Measurements from ENCODE around the gene SCAMP1. TPM values are rescaled to one million over a fixed set of nuclear protein-coding genes. Genes with fewer than 3 reads are reported as not detected.
"Not testable (repeated sequence)": the region's sequence is repeated elsewhere in the genome, so short reads cannot be mapped to it uniquely, and the experiment has no call there.

Gene SCAMP1
- total RNA-seq, 1 donor from 2014 or later: 51.6 TPM

DNA sequence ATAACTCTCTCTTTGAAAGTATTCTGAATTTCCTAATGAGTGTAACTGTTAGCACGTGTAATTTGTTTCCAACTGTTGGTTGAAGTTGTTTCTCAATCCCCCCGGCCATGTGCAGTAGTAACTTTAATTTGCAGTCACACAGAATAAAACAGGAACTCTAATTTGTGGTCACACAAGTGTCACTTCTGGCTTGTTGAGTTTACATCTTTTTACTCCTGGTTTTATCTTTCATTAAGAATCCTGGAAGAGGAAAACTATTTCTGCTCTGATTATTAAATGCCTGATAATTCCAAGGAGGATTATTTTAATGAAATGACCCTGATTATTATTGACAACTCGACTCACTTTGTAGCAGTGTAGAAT is 1.2 kb downstream of the SCAMP1 start:
- DNase-seq: no peak

DNA sequence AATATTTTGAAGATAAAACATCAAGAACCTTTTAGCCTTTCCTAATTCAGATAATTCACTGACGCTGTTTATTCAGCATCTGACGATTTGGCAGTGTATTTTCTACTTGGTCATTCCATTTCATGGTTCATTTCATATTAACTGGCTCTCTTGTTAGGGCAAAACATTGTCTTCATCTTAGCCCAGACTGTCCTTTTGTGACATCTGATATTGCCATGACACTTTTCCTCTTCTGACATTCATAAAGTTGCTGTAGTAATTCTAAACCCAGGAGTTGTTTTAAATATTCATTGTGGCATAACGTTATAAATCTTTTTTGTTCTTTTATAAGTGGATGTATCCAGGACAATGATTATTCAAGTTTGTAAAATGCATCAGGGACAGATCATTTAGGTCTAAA is 1.8 kb downstream of the SCAMP1 start:
- no peak for DNase-seq

DNA sequence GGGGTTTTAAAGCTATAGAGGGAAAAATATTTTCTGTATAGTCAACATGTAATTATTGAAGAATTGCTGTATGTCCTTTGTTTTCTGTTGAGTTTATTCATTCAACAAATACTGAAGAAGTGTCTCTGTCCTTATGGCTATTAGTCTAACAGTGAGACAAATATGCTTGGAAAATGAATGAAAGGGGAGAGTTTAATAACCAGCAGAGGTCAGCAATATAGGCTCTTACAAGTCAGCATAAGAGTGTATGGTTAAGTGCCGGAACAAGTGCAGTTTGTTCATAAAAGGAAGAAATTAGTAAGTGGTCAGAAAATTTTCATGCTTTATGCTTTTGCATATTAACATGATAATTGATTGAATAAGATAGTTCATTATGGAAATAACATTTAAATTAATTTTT is 3.6 kb downstream of the SCAMP1 start:
- no peak for DNase-seq

DNA sequence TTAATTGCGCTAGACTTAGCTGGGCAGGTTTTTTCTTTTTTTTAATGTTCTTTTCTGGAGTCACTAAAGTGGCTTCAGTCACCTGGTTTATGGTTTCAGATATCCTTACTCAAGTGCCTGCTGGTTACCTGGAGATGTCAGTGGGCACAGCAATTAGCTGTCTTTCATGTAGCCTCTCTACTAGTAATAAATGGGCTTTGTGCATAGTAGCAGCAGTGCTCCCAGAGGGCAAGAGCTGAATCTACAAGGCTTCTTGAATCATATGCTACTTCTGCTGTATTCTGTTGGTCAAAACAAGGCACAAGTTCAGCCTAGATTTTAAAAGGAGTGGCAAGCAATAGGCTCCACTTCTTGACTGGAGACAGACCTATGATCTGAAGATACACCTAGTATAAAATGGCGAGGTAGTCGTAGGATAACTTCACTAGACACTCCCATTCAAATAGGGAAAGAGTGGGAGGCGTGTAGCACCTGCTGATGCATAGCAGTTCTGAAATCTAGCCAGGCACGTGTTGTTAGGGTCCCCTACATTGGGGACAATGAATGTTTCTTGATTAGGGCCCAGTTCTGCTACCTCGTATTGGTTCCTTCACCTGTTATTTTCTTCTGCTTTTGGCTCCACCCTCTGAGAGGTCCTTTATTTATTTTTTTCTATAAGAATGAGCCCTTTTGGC is 7.0 kb downstream of the SCAMP1 start:
- no peak for DNase-seq

DNA sequence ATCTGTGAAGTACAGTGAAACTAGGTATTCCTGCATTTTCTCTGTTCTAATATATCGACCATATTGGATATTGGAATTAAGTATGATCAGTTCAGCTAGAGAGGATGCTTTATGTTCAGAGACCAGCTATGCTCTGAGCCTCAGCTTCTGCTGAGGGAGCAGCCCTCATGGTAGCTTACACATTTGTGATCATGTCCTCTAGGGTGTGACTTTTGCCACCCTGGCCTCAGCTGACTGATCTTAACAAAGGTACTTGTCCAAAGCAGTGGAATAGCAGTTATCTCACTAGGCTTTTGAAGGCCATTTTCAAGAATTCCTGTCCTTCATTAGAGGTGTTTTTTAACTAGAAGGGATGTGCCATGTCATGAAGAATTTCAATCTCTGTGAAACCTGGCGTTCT is 9.3 kb downstream of the SCAMP1 start:
- no peak for DNase-seq

DNA sequence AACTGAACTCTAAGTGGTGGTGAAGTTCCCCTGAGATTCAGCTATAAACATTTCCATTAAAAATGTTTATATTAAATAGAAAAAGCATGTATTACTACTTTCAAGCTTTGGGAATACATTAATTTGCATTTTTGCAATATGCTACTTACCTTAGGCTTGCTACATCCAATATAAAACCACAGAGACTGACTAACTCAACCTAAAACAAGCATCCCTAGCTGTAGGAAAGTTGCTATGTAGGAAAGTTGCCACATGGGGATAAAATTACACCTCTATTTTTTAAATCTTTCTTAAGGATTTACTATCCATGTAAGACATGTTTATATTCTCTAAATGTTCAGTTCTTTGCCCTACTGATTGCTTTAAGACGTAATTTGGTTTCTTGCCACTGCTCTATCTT is 12.8 kb downstream of the SCAMP1 start:
- no peak for DNase-seq

DNA sequence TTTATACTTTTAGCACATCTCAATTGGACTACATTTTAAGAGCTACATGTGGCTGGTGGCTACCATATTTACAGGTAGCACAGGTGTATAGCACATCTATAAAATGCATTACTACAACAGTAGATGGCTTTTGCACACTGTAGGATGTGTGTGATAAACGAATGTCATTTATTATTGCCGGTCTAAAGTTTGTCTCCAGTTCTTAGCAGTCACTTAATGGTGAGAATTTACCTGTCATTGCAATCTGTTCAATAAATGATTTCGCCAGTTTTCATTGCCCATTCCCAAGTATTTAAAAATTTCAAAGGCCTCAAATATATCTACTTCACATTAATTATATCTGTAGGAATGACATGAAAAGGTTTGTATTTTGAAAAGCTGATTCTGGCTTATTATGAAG is 15.9 kb downstream of the SCAMP1 start:
- DNase-seq: no peak

DNA sequence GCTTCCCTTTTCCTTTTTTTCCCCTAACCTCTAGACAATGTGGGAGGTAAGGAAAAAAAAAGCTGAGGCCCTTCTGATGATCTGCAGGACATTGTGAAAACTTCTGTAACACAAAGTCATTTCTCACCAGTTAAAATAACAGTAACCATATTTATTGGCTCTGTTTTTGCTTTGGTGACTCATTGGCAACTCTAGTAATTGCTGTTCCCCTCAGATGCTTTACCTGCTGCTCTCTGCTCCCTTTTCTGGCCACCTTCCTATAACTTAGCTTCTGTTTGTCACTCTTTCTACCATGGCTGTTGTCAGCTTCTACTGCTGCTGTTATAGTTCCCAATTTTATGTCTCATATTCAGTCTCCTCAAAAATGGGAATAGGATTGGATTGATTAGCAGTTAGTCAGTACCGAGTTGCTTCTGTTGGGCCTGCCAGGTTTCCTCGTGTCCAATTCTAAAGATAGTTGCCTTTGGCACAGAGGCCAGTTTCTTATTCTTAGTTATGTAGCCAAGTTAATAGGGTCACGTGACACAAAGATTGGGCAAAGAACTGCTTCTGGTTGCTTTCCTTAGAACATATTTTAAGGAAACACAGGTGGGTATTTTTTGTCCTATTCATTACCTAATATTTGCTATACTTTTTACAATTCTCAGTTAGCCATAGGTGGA is 16.8 kb downstream of the SCAMP1 start:
- no peak for DNase-seq

DNA sequence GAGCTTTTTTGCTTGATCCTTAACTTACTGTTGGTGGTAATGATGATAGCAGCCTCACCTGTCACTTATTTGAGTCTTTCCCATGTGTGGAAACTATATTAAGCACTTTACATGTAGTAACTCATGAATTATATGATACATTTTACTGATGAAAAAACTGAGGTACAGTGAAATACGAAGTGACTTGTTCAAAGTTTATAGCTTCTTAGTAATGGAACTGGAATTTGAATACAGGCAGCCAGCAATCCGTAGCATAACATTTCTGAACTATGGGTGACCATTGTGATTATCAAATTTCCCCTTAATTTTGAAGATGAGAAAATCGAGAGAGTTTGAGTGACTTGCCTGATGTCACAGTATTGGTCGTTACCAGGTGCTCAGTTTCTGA is 17.3 kb downstream of the SCAMP1 start:
- DNase-seq: no peak

DNA sequence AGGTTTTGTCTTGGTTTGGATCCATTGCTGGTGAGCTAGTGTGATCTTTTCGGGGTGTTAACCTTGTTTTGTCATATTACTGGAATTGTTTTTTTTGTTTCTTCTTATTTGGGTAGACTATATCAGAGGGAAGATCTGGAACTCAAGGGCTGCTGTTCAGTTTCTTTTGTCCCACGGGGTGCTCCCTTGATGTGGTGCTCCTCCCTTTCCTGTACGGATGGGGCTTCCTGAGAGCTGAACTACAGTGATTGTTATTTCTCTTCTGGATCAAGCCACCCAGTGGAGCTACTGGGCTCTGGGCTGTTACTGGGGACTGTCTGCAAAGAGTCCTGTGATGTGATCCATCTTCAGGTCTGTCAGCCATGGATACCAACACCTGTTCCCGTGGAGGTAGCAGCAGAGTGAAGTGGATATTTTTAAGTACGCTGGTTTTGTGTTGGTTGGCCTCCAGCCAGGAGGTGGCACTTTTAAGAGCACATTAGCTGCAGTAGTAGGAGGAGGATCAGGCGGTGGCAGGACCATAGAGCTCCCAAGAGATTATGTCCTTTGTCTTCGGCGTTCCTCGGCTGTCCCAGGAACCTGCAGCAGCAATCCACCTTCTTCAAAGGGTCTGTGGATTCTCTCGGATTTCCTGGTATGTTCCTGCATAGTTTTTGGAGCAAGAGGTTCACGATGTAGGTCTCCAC is 27.2 kb downstream of the SCAMP1 start:
- DNase-seq: no peak

DNA sequence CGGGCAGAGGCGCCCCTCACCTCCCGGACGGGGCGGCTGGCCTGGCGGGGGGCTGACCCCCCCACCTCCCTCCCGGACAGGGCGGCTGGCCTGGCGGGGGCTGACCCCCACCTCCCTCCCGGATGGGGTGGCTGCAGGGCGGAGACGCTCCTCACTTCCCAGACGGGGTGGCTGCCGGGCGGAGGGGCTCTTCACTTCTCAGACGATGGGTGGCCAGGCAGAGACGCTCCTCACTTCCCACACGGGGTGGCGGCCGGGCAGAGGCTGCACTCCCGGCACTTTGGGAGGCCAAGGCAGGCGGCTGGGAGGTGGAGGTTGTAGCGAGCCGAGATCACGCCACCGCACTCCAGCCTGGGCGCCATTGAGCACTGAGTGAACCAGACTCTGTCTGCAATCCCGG is 30.9 kb downstream of the SCAMP1 start:
- DNase-seq: not testable (repeated sequence)

DNA sequence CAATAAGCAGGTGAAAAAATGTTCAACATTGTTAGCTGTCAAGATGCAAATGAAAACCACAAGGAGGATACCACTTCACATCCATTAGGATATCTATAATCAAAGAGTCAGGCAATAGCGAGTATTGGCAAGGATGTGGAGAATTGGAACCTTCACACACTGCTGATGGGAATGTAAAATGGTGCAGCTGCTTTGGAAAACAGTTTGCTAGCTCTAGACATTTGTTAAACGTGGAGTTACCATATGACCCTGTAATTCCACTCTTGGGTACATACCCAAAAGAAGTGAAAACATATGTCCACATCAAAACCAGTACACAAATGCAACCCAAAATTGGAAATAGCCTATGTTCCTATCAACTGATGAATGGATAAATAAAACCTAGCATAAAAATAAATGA is 37.4 kb downstream of the SCAMP1 start:
- DNase-seq: no peak

DNA sequence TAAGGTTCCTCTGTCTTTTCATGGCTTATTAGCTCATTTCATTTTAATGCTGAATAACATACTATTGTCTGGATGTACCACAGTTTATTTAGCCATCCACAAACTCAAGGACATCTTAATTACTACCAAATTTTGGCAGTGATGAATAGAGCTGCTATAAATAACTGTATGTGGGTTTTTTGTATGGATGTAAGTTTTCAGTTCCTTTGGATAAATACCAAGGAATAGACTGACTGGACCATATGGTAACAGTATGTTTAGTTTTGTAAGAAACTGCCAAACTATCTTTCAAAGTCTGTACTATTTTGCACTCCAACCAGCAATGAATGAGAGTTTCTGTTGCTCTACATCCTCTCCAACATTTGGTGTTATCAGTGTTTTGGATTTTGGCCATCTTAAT is 38.7 kb downstream of the SCAMP1 start:
- peak; percentile 93 for DNase-seq

DNA sequence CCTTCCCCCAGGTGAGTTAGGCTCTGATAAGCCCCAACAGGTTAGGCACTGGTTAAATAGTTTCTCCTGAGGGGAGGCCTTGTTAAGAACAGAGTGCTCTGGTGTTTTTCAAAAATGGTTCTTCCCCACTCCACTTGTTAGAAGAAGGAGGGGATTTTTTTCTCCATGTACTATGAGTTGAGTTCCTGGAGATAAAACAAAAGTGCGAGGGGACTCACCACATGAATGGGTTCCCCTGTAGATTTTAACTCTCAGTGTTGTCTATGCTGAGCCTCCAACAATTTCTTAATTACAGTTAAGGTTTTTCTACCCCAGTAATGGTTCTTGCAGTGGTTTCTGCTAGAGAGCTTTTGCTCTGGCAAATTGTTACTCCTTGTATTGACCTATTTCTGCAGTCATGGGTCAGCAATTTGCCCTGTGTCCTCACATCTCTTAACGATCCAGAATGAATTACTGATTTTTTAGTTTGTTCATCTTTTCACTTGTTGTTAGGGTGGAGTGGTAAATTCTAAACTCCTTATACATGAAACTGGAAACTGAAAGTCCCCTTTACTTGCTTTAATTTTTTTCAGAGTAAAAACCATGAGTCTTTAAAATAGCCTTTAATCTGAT is 44.4 kb downstream of the SCAMP1 start:
- no peak for DNase-seq

DNA sequence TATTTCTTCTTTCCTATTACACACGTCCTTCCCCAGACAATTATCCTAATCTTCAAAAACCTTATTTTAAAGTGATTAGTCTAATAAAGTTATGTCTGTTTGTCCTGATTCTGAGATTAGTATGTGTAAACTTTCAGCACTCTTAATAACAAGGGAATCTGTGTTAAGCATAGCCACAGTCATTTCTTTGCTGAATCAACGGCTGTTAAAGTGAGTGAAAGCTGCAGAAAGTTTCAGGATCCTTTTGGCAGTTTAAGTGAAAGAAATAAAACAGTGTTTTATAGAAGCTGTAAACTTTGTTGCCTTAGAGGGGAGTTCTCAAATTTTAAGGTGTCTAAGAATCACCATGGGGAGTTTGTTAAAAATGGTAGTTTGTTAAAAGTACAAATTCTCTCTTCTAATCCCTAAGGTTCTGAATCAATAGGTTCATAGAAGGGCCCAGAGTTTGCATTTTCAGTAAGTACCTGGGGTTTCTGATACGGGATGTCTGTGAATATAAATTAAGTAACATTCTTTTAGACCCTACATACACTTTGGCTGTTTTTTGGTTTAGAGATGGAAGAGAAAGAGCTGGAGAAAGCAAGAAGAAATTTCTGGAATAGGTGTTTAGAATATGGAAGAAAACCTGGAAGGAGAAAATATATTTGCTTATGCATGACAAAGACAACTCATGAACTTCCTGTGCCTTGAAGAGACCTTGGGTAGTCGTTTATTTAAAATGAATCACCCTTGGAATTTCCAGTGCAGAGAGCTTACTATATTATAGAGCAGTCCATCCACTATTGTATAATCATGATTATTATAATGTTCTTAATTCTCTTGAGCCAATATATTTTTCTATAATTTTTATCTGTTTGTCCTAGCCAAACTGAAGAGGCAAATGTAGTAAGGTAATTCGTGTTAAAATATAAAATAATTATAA is 45.7 kb downstream of the SCAMP1 start:
- no peak for DNase-seq

DNA sequence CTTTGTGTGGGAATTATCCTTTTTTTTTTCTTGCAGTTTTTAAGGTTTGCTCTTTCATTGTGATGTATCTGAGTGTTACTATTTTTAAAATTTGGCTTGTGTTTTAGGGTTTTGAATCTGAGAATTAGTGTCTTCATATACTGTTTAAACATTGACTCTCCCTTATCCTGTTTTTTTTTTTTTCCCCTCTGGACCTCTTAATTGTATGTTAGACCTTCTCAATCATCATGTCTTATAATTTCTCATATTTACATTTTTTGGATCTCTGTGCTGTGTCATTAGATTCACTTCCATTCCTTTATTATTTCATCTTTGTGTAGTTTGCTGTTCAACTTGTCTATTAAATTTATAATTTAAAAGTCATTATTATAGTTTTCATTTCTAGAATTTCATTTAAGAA is 47.0 kb downstream of the SCAMP1 start:
- no peak for DNase-seq

DNA sequence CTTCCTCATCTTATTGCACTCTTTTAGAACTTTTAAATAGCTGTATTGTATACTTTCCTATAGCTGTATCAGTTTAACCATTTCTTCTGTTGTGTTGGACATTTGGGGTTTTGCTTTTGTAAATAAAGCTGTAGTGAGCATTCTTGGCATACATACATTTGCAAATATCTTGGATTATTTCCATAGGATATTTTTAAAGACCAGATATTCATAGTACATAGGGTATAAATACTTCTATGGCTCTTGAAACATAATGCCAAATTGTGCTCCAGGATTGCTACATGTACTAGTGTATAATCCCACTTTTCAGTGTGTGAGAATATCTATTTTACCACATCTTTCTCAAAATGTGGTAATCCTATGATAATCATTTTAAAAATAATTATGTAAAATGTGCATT is 51.2 kb downstream of the SCAMP1 start:
- DNase-seq: no peak

DNA sequence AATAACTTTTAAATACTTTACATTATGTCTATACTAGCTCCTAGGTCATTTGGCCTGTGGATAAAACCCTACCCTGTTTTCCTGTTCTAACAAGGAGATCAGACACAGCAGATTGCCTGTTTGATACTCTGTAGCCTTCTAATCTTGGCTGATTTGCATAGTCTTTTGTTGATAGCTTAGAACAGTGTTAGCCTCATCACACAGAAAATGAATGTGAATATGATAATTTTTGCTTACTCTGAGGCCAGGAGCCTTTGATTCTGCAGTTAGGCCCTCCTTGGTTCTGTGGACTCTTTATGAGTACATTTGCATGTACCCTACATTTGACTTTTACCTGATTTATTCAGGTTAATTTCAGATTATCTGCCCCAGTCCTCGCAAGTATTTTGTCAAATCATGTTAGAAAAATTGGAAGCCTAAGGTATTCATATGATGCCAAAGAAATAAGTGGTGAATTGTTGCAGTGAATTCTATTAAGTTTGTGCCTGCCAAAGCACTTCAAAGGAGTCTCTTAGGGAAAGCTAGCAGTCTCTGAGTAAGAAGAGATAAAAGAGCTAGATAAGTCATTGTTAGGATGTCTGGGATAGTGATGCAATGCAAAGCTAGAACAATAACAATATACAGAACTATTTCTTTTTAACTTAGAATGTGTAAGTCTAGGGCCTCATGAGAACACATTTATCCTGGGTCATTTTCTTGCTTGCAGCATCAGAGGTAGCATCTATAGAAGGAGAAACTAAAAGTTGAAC is 56.4 kb downstream of the SCAMP1 start:
- DNase-seq: no peak

DNA sequence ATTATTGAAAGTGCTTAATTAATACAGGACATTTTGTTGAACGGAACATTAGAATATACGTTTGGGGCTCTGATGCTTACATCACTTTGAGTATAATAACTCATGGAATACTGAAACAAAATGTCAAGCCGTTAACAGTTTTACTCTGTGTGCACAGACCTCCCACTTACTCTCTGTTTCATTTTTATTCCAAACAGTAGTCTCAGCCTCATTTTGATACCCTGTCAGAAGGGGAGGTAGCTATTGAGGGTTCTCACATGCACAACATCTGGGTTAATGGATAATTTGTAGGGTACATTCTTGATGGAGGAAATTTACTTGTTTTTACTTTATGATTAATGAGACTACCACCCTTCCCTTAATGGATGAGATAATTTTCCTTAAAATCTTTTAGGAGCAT is 59.0 kb downstream of the SCAMP1 start:
- no peak for DNase-seq

DNA sequence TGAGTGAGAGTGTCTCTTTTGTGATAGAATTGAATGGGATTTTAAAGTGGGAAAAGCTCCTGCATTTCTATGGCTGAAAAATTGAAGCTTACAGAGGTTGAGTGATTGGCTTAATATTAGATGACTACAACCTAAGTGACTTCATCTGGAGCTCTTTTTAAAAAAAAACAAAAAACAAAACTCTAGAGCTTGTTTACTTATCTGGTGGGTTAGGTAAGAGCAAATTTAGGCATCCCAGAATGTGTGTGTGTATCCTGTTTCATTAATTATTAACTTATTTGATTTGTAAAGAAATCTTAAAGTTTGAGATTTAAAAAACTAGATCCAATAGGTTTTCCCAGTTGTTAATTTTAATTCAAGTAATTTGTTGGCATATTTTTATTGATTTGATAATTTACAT is 60.1 kb downstream of the SCAMP1 start:
- DNase-seq: no peak

DNA sequence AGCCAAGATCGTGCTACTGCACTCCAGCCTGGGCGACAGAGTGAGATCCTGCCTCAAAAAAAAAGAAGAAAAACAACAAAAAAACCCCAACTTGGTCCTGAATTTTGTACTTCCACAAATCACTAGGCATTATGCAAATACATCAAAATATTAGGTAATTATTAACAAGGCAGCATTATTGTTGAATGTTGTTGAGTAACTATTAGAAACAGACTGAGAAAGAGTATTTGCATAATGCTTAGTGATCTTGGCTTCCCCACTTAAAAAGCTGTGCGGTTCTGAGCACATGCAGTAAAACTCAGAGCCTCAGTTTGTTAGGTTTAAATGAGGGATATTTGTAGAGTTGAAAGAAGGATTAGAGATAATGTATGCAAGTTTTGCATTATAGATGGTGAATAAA is 64.2 kb downstream of the SCAMP1 start:
- DNase-seq: no peak

All from skin of body (tissue), 2 donors.